Parietal lobe (tissue), 1 donor: ENCODE measurements around the gene OR5K4. TPM values are rescaled to one million over a fixed set of nuclear protein-coding genes. Genes with fewer than 3 reads are reported as not detected.

Source experiments
- total RNA-seq: library from RNA; depleted of rRNA; stranded (reverse); fragments of >200 nt; gene quantifications from one replicate; pipeline ENCODE4 v1.2.3, GENCODE V29; 2014

OR5K4 gene
- total RNA-seq: not detected

DNA sequence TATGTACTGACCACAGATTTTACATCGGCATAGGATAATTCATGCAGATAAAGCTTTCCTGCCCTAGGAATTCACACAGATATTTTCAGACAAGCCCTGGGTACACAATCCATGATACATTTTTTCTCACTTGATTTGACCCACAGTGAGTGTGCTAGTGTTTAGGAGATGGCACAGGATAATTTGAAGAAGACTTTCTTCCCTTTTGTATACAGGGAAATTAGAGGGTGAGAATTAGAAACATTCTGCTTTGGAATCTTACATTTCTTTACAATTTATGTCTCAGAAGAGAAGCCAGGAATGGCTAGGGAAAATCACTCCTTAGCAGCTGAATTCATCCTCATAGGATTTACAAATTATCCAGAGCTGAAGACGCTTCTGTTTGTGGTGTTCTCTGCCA lies at the start of gene OR5K4:
OR5K4 (plus strand) TSS at position 301 of the 400 bp plus-strand sequence; CDS start at position 301, 0 bp downstream.

DNA sequence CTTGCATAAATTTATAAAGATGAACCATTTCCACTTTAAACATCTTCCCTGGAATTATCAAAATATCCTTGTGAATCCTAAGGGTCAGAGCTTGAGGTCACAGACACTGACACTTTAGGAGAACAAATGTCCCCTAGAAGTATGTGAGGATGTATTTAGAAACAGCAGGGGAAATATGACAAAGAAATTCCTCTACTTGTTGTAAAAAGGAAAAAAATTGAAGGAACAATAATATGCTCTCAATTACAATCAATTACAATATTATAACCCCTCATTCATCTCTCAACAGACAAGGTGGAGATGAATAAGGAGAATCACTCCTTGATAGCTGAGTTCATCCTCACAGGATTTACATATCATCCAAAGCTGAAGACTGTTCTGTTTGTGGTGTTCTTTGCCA lies 36.7 kb downstream of the OR5K4 start, which contains the start of gene OR5K3:
OR5K3 (plus strand) TSS at position 301 of the 400 bp plus-strand sequence; CDS start at position 301, 0 bp downstream.

Other genes with a start within 250 kb of the OR5K4 start
- not detected for gene OR5H1, start 223.1 kb upstream of the OR5K4 start, total RNA-seq
- gene OR5H14, start 206.4 kb upstream of the OR5K4 start, total RNA-seq: not detected
- gene OR5H15, start 187.2 kb upstream of the OR5K4 start, total RNA-seq: not detected
- not detected for gene OR5H6, start 89.6 kb upstream of the OR5K4 start, total RNA-seq
- gene OR5H2, start 71.3 kb upstream of the OR5K4 start, total RNA-seq: not detected
- gene OR5K3, start 36.8 kb downstream of the OR5K4 start, total RNA-seq: not detected
- gene OR5K1, start 109.3 kb downstream of the OR5K4 start, total RNA-seq: not detected
- not detected for gene OR5K2, start 143.8 kb downstream of the OR5K4 start, total RNA-seq
- gene CLDND1, start 169.0 kb downstream of the OR5K4 start, total RNA-seq: 132 TPM
- gene GPR15, start 178.1 kb downstream of the OR5K4 start, total RNA-seq: not detected
- gene CPOX, start 239.8 kb downstream of the OR5K4 start, total RNA-seq: 22.5 TPM